Adrenal gland (tissue), 12 donors: ENCODE measurements around the gene GPC3. TPM values are rescaled to one million over a fixed set of nuclear protein-coding genes. Genes with fewer than 3 reads are reported as not detected.
A peak's percentile ranks its signal among the peaks of the same experiment; 100 is the strongest.

Experiments
- DNase-seq, 7 donors: peaks; one replicate each; pipeline ENCODE4 v3.0.0-alpha.2; 2019 to 2020
- H3K27ac ChIP-seq, 5 donors: fragments of 200-600 bp; sonication (generic) in 4 of 5; 1 replicate in 3 of 5; 2 replicates in 2 of 5; pipeline versions ENCODE4 v1.5.1 to v1.8.0; 2016 to 2020; ENCODE audit warnings: mild to moderate bottlenecking in 1 of 5
- H3K27me3 ChIP-seq: fragments of 200-600 bp; 2 replicates; pipeline ENCODE4 v1.8.0; 2021
- H3K36me3 ChIP-seq, 2 donors: fragments of 200-600 bp; replicated peaks in 1 of 2; 1 replicate in 1 of 2; 2 replicates in 1 of 2; pipeline versions ENCODE4 v1.5.1 to v1.8.0; 2018 to 2022
- H3K4me1 ChIP-seq, 2 donors: fragments of 200-600 bp; replicated peaks in 1 of 2; 1 replicate in 1 of 2; 2 replicates in 1 of 2; pipeline versions ENCODE4 v1.5.1 to v1.8.0; 2018 to 2021
- H3K4me3 ChIP-seq, 4 donors: fragments of 200-600 bp; sonication (generic) in 3 of 4; one replicate each; pipeline ENCODE4 v1.5.1; 2016 to 2018
- H3K9me3 ChIP-seq, 3 donors: fragments of 200-600 bp; sonication (generic) in 1 of 3; replicated peaks in 1 of 3; 1 replicate in 2 of 3; 2 replicates in 1 of 3; pipeline versions ENCODE4 v1.5.1 to v1.8.0; 2016 to 2021
- POLR2A ChIP-seq, 2 donors: fragments of 450-650 bp; IDR thresholded peaks; one replicate each; pipeline ENCODE4 v1.6.1; 2017; ENCODE audit warnings: antibody characterized with exemption in 2 of 2, mild to moderate bottlenecking in 2 of 2, moderate library complexity in 1 of 2
- WGBS, 4 donors: extraction: QIAGEN DNeasy Blood & Tissue Kit in 2 of 4; methylation state at CpG; one replicate each; pipeline versions ENCODE4 v1.1.5 to v1.1.7; 2013 to 2017; 5-methylcytosine and 5-hydroxymethylcytosine counted together
- intact Hi-C, 2 donors: fragments of 100-400 bp; cut with DNase I; formaldehyde crosslinking; loops; one replicate each; pipeline versions ENCODE4 v1.14.1 to v1.15.0; 2022 to 2023
- polyA plus RNA-seq, 3 donors: library from polyadenylated mRNA; stranded (reverse); fragments of 200-250 nt in 2 of 3; fragments of 350-450 nt in 1 of 3; fragmentation: Illumina TruSeq in 1 of 3; extraction: RNeasy Lipid Tissue Mini Kit (QIAGEN cat#74804) in 1 of 3; gene quantifications; one replicate each; pipeline ENCODE4 v1.2.3, GENCODE V29; 2013 to 2014
- total RNA-seq, 9 donors: library from RNA; depleted of rRNA in 4 of 9; stranded (reverse); fragments of >200 nt in 4 of 9; fragments of 120-200 nt in 1 of 9; fragmentation: NEBNext Ultra II Directional in 1 of 9; extraction: Animal tissue kit (Norgen Biotek cat#: 25700) in 1 of 9; gene quantifications; one replicate each; pipeline versions ENCODE4 v1.1.0 to v1.2.4, GENCODE V29; 2013 to 2023
- TF ChIP-seq, protein P1 (sequence below), 6 experiments: fragments of 450-650 bp in 4 of 6; fragments of 200-600 bp in 2 of 6; sonication (generic) in 1 of 6; IDR thresholded peaks; 1 replicate in 5 of 6; 2 replicates in 1 of 6; pipeline versions ENCODE4 v1.5.1 to v1.8.0; 2016 to 2021; ENCODE audit warnings: antibody characterized with exemption in 6 of 6, mild to moderate bottlenecking in 2 of 6, moderate library complexity in 1 of 6
- donor health status: healthy with polysubstance abuse.
- donor health status: Bipolar disorder and iron deficiency.
- donor health status: DM: yes; HTN: yes; CAD: no.
- donor health status: DM: no; HTN: no; CAD: no.
- donor health status: DM: no; HTN: no; CAD: no.
- donor health status: DM: yes; HTN: yes; CAD: no.

The GPC3 gene
- total and polyA plus RNA-seq, 12 donors: 3.5 to 56.7 (median 20.9) TPM

DNA sequence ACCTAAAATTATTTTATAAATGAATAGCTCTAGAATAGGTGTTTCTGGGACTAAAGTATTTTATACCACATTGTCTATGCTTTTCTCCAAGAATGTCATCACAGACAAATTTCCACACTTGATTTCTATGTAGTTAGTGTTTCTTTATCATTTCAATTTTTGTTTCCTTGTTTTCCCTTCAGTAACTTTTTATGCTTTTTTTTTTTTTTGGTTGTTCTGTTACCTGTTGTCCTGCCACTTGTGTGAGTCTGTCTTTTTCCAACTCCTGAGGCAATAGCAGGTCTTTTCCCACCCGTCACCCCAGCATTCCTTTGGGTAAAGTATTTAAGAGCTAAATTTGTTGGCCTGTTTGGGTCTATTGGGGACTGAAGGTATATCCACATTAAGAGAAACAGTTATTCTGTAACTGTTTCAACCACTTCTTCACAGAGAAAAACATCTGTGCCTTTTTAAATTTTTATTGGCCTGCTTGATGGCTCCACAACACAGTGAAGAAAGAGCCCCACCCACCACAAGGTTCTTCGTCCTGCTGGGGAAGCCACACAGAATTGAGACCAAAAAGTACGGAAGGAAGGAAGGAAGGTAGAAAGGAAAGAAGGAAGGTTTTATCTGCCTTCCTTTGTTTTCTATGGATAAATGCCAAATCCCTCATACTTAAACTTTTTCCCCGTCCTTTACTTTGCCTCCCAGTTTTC is 17.7 kb upstream of the GPC3 start:
- Histone ChIP-seq H3K36me3 (no peaks in the 10 kb centered on the region), H3K27ac (no peak overlapping the region), H3K4me3 (no peak overlapping the region), H3K27me3 (peaks cover 7% of the 10 kb centered on the region), H3K9me3 (no peaks in the 10 kb centered on the region), H3K4me1 (no peaks in the 10 kb centered on the region)
- intact Hi-C loops: no loop called here
- WGBS, 4 donors: 47 to 66% (median 55%) methylated on average over 4 of the region's 4 CpGs
- no peak for TF ChIP-seq POLR2A (IDR thresholded peaks at IDR 0.05)
- TF ChIP-seq, protein P1, sequence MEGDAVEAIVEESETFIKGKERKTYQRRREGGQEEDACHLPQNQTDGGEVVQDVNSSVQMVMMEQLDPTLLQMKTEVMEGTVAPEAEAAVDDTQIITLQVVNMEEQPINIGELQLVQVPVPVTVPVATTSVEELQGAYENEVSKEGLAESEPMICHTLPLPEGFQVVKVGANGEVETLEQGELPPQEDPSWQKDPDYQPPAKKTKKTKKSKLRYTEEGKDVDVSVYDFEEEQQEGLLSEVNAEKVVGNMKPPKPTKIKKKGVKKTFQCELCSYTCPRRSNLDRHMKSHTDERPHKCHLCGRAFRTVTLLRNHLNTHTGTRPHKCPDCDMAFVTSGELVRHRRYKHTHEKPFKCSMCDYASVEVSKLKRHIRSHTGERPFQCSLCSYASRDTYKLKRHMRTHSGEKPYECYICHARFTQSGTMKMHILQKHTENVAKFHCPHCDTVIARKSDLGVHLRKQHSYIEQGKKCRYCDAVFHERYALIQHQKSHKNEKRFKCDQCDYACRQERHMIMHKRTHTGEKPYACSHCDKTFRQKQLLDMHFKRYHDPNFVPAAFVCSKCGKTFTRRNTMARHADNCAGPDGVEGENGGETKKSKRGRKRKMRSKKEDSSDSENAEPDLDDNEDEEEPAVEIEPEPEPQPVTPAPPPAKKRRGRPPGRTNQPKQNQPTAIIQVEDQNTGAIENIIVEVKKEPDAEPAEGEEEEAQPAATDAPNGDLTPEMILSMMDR (IDR thresholded peaks at IDR 0.05): no peak
- no peak for DNase-seq

- Histone ChIP-seq H3K9me3 (no peaks in the 10 kb centered on the region), H3K4me1 (no peaks in the 10 kb centered on the region), H3K4me3 (no peak overlapping the region), H3K27me3 (peaks cover 7% of the 10 kb centered on the region), H3K27ac (no peak overlapping the region), H3K36me3 (no peaks in the 10 kb centered on the region)
- intact Hi-C loops: no loop called here
- WGBS, 4 donors: 50 to 69% (median 64%) methylated on average over 13 to 14 of the region's 14 CpGs
- TF ChIP-seq, protein P1 (IDR thresholded peaks at IDR 0.05): no peak
- no peak for TF ChIP-seq POLR2A (IDR thresholded peaks at IDR 0.05)
- no peak for DNase-seq
Observed at GRCh38 chrX:134000260-134001245, 15.2 kb upstream of the GPC3 start.

DNA sequence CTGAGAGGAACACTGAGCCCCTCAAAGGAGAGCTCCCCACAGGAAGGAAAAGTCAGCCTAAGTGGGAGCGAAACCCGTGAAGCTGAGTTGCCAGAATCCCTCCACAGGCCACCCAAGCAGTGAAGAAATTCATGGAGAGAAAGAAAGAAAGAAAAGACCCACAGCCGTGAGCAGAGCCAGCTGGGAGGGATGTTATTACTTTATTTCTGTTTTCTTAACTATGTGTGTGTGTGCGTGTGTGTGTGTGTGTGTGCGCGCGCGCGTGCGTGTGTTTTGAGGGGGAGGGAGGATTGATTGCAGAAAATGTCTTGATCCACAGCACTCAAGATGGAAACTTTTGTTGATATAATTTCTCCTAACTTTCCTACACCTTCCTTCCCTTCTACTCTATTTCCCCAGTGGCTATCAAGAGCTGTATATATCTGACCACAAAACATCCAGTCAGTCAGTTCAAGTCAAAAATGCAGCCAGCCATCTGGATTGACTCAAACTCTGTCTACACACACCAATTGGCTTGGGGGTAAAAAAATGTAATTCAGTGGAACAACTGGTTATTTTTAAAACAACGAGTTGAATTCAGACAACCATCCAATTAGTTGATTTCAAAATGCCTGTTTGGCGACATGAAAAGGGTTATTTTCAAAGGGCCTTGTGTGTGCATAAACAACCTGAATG is 13.8 kb upstream of the GPC3 start:
- Histone ChIP-seq H3K9me3 (no peaks in the 10 kb centered on the region), H3K36me3 (no peaks in the 10 kb centered on the region), H3K27ac (peak overlapping the region in 1 of 5 donors; percentile 9), H3K4me3 (no peak overlapping the region), H3K4me1 (no peaks in the 10 kb centered on the region), H3K27me3 (peaks cover 4% of the 10 kb centered on the region)
- TF ChIP-seq POLR2A (IDR thresholded peaks at IDR 0.05): no peak
- TF ChIP-seq, protein P1 (IDR thresholded peaks at IDR 0.05): no peak
- intact Hi-C loops: no loop called here
- 62 to 75% (median 68%) methylated on average over 10 to 12 of the region's 12 CpGs for WGBS, 4 donors
- DNase-seq: no peak

DNA sequence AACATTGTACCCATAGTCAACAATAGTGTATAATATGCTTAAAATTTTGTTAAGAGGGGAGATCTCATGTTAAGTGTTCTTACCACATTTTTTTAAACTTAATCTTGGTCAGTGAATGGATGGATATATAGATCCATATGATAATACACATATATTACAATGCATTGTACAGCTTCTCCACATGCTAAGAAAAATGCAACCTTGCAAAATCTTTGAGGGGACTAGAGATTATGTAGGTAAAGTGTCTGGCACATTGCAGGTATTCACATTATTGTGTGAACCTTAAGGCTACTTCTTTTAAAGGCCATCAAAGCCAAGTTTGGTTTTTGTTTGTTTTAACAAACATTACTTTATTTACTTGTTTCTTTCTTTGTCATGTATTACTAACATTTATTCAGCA is 10.4 kb upstream of the GPC3 start:
- no peaks in the 10 kb centered on the region for H3K36me3 ChIP-seq
- TF ChIP-seq POLR2A (IDR thresholded peaks at IDR 0.05): no peak
- TF ChIP-seq, protein P1 (IDR thresholded peaks at IDR 0.05): no peak
- no peaks in the 10 kb centered on the region for H3K4me1 ChIP-seq
- no peaks in the 10 kb centered on the region for H3K9me3 ChIP-seq
- H3K4me3 ChIP-seq: no peak overlapping the region
- no peak for DNase-seq
- intact Hi-C loops: no loop called here
- no peak overlapping the region for H3K27ac ChIP-seq
- H3K27me3 ChIP-seq: peaks cover 10% of the 10 kb centered on the region
